WTC11 (cell line): ENCODE data around the gene ZBTB16. TPM values are rescaled to one million over a fixed set of nuclear protein-coding genes. Genes with fewer than 3 reads are reported as not detected.

Source experiments
- ATAC-seq: fragments of 200-7000 bp; cut with Tn5 transposase; 2 replicates; pipeline ENCODE4 v1.10.0; 2021; ENCODE audit warnings: mild to moderate bottlenecking, moderate library complexity
- CTCF ChIA-PET: fragments of 300-600 bp; sonication (Branson Sonifier 250); formaldehyde crosslinking; loops from one replicate; lab custom pipeline; 2021; ENCODE audit warnings: antibody characterized with exemption; lab: Charles Lee
- POLR2A ChIA-PET: fragments of 350-600 bp; sonication (Branson Sonifier 250); formaldehyde crosslinking; loops from one replicate; lab custom pipeline; 2021; ENCODE audit warnings: antibody characterized with exemption; lab: Charles Lee
- DNase-seq: peaks from one replicate; pipeline ENCODE4 v3.0.0; 2021; ENCODE audit warnings: low spot score
- H3K27ac Mint-ChIP-seq: 2 replicates; pipeline ENCODE4 v1.8.0; 2021; ENCODE audit warnings: mixed read lengths
- H3K27me3 Mint-ChIP-seq: 2 replicates; pipeline ENCODE4 v1.8.0; 2021; ENCODE audit warnings: low read depth, mild to moderate bottlenecking, moderate library complexity, mixed read lengths
- H3K36me3 Mint-ChIP-seq: 2 replicates; pipeline ENCODE4 v1.8.0; 2021; ENCODE audit warnings: mixed read lengths
- H3K4me1 Mint-ChIP-seq: 2 replicates; pipeline ENCODE4 v1.8.0; 2022; ENCODE audit warnings: mixed read lengths
- H3K4me3 Mint-ChIP-seq: 2 replicates; pipeline ENCODE4 v1.8.0; 2021; ENCODE audit warnings: mild to moderate bottlenecking, moderate library complexity, mixed read lengths
- H3K9me3 Mint-ChIP-seq: 2 replicates; pipeline ENCODE4 v1.8.0; 2021; ENCODE audit warnings: mixed read lengths
- CBFB ChIP-seq: sonication (generic); formaldehyde crosslinking; IDR thresholded peaks from 2 replicates; pipeline ENCODE4 v1.8.1; 2022; ENCODE audit warnings: mild to moderate bottlenecking, low read depth, missing genetic modification reagents
- EMX1 ChIP-seq: fragments of 250-450 bp; sonication (Bioruptor Pico); IDR thresholded peaks from 2 replicates; pipeline ENCODE4 v1.8.0; 2021; ENCODE audit warnings: mild to moderate bottlenecking
- ESRRA ChIP-seq: sonication (generic); formaldehyde crosslinking; IDR thresholded peaks from 2 replicates; pipeline ENCODE4 v1.8.1; 2022; ENCODE audit warnings: mild to moderate bottlenecking, missing genetic modification reagents, borderline replicate concordance
- FOXK1 ChIP-seq: sonication (generic); formaldehyde crosslinking; IDR thresholded peaks from 2 replicates; pipeline ENCODE4 v1.8.0; 2022; ENCODE audit warnings: mild to moderate bottlenecking, moderate library complexity, missing genetic modification reagents
- GRHL2 ChIP-seq: fragments of 250-450 bp; sonication (Bioruptor Pico); IDR thresholded peaks from 2 replicates; pipeline ENCODE4 v1.8.0; 2022; ENCODE audit warnings: mild to moderate bottlenecking, moderate library complexity; ENCODE audit not compliant: insufficient replicate concordance, severe bottlenecking
- KAT7 ChIP-seq: sonication (generic); formaldehyde crosslinking; IDR thresholded peaks from 2 replicates; pipeline ENCODE4 v1.8.1; 2023; ENCODE audit warnings: missing genetic modification reagents, mild to moderate bottlenecking, borderline replicate concordance
- NR1H2 ChIP-seq: sonication (generic); formaldehyde crosslinking; IDR thresholded peaks from 2 replicates; pipeline ENCODE4 v1.9.0; 2021; ENCODE audit warnings: mild to moderate bottlenecking, moderate library complexity, missing genetic modification reagents
- RORB ChIP-seq: fragments of 250-450 bp; sonication (Bioruptor Pico); IDR thresholded peaks from 2 replicates; pipeline ENCODE4 v1.9.0; 2021; ENCODE audit warnings: mild to moderate bottlenecking
- SMAD3 ChIP-seq: sonication (generic); formaldehyde crosslinking; IDR thresholded peaks from 2 replicates; pipeline ENCODE4 v1.8.0; 2022; ENCODE audit warnings: missing genetic modification reagents, mild to moderate bottlenecking, borderline replicate concordance
- TP53 ChIP-seq: sonication (generic); formaldehyde crosslinking; IDR thresholded peaks from 2 replicates; pipeline ENCODE4 v1.8.1; 2023; ENCODE audit warnings: mild to moderate bottlenecking, missing genetic modification reagents
- ZNF317 ChIP-seq: sonication (generic); formaldehyde crosslinking; IDR thresholded peaks from 2 replicates; pipeline ENCODE4 v1.8.1; 2023; ENCODE audit warnings: low read depth, mild to moderate bottlenecking, moderate library complexity, missing genetic modification reagents, borderline replicate concordance
- ZNF396 ChIP-seq: fragments of 250-450 bp; sonication (Bioruptor Pico); IDR thresholded peaks from 2 replicates; pipeline ENCODE4 v1.8.0; 2021; ENCODE audit warnings: mild to moderate bottlenecking, moderate library complexity, borderline replicate concordance
- ZNF423 ChIP-seq: fragments of 250-450 bp; sonication (Bioruptor Pico); IDR thresholded peaks from 2 replicates; pipeline ENCODE4 v2.1.2; 2022; ENCODE audit warnings: mild to moderate bottlenecking, moderate library complexity
- total RNA-seq: library from RNA; stranded (reverse); gene quantifications from 3 replicates; pipeline ENCODE4 v1.2.3, GENCODE V29; 2021
- TF ChIP-seq, protein P1 (sequence below): sonication (generic); formaldehyde crosslinking; IDR thresholded peaks from 2 replicates; pipeline ENCODE4 v1.8.0; 2023; ENCODE audit warnings: missing genetic modification reagents, mild to moderate bottlenecking, borderline replicate concordance
- TF ChIP-seq, protein P2 (sequence below): sonication (generic); formaldehyde crosslinking; IDR thresholded peaks from 2 replicates; pipeline ENCODE4 v1.8.1; 2023; ENCODE audit warnings: mild to moderate bottlenecking, missing genetic modification reagents
- TF ChIP-seq, protein P3 (sequence below): fragments of 250-450 bp; sonication (Bioruptor Pico); IDR thresholded peaks from 2 replicates; pipeline ENCODE4 v1.9.0; 2021; ENCODE audit warnings: mild to moderate bottlenecking
- TF ChIP-seq, protein P4 (sequence below): sonication (generic); formaldehyde crosslinking; IDR thresholded peaks from 2 replicates; pipeline ENCODE4 v1.8.0; 2022; ENCODE audit warnings: mild to moderate bottlenecking, missing genetic modification reagents
- TF ChIP-seq, protein P5 (sequence below): sonication (generic); formaldehyde crosslinking; IDR thresholded peaks from 2 replicates; pipeline ENCODE4 v1.8.0; 2022; ENCODE audit warnings: missing genetic modification reagents

The ZBTB16 gene
- total RNA-seq, 1 experiment from 2014 or later: 0.57 TPM

DNA sequence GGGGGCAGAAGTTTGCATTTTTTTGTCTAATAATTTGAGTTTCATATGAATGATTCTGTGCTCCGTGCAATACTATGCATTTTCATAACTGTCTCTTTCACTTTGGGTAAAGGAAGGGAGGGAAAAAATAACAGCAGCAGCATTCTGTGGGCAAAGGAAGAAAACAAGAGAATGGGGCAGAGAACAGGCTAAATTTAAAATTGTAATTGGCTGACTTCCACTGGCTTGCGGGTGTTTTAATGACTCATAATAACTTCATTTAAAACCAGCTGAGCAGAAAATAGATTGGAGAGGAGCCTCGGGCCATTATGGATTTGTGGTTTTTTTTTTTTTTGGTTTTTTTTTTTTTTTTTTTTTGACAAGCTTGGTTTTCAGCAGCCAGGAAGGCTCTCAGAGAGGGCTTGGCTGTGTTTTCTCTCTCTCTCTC, 107.4 kb downstream of the ZBTB16 start:
- no peaks in the 10 kb centered on the region for H3K27me3 Mint-ChIP-seq
- no peak for ATAC-seq

More for the DNA sequence above, 107.4 kb downstream of the ZBTB16 start:
- no peaks in the 10 kb centered on the region for H3K36me3 Mint-ChIP-seq
- POLR2A ChIA-PET: interaction anchor here (0.5 to 0.6 kb wide), 2 partner anchors 164 to 1752 kb away, joined by 3 to 4 read pairs; no protein-coding TSS in a partner anchor
- H3K27ac Mint-ChIP-seq: no peak overlapping the region
- no peaks in the 10 kb centered on the region for H3K9me3 Mint-ChIP-seq
- CTCF ChIA-PET: interaction anchor here (0.8 to 1.3 kb wide), 4 partner anchors 14 to 94 kb away, joined by 3 to 5 read pairs (median 3); no protein-coding TSS in a partner anchor
- TF ChIP-seq FOXK1 (CRISPR knock-in tag): no peak
- TF ChIP-seq, protein P1, sequence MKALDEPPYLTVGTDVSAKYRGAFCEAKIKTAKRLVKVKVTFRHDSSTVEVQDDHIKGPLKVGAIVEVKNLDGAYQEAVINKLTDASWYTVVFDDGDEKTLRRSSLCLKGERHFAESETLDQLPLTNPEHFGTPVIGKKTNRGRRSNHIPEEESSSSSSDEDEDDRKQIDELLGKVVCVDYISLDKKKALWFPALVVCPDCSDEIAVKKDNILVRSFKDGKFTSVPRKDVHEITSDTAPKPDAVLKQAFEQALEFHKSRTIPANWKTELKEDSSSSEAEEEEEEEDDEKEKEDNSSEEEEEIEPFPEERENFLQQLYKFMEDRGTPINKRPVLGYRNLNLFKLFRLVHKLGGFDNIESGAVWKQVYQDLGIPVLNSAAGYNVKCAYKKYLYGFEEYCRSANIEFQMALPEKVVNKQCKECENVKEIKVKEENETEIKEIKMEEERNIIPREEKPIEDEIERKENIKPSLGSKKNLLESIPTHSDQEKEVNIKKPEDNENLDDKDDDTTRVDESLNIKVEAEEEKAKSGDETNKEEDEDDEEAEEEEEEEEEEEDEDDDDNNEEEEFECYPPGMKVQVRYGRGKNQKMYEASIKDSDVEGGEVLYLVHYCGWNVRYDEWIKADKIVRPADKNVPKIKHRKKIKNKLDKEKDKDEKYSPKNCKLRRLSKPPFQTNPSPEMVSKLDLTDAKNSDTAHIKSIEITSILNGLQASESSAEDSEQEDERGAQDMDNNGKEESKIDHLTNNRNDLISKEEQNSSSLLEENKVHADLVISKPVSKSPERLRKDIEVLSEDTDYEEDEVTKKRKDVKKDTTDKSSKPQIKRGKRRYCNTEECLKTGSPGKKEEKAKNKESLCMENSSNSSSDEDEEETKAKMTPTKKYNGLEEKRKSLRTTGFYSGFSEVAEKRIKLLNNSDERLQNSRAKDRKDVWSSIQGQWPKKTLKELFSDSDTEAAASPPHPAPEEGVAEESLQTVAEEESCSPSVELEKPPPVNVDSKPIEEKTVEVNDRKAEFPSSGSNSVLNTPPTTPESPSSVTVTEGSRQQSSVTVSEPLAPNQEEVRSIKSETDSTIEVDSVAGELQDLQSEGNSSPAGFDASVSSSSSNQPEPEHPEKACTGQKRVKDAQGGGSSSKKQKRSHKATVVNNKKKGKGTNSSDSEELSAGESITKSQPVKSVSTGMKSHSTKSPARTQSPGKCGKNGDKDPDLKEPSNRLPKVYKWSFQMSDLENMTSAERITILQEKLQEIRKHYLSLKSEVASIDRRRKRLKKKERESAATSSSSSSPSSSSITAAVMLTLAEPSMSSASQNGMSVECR (CRISPR knock-in tag): no peak
- TF ChIP-seq GRHL2 (CRISPR knock-in tag): no peak
- TF ChIP-seq ZNF423 (CRISPR knock-in tag): no peak
- TF ChIP-seq, protein P2, sequence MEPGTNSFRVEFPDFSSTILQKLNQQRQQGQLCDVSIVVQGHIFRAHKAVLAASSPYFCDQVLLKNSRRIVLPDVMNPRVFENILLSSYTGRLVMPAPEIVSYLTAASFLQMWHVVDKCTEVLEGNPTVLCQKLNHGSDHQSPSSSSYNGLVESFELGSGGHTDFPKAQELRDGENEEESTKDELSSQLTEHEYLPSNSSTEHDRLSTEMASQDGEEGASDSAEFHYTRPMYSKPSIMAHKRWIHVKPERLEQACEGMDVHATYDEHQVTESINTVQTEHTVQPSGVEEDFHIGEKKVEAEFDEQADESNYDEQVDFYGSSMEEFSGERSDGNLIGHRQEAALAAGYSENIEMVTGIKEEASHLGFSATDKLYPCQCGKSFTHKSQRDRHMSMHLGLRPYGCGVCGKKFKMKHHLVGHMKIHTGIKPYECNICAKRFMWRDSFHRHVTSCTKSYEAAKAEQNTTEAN (CRISPR knock-in tag): no peak
- no peak for TF ChIP-seq EMX1
- TF ChIP-seq, protein P3, sequence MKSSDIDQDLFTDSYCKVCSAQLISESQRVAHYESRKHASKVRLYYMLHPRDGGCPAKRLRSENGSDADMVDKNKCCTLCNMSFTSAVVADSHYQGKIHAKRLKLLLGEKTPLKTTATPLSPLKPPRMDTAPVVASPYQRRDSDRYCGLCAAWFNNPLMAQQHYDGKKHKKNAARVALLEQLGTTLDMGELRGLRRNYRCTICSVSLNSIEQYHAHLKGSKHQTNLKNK (CRISPR knock-in tag): no peak
- TF ChIP-seq RORB (CRISPR knock-in tag): no peak
- no peak for TF ChIP-seq ESRRA
- TF ChIP-seq TP53 (CRISPR knock-in tag): no peak
- no peak for TF ChIP-seq NR1H2 (CRISPR knock-in tag)
- TF ChIP-seq KAT7: no peak
- TF ChIP-seq, protein P4, sequence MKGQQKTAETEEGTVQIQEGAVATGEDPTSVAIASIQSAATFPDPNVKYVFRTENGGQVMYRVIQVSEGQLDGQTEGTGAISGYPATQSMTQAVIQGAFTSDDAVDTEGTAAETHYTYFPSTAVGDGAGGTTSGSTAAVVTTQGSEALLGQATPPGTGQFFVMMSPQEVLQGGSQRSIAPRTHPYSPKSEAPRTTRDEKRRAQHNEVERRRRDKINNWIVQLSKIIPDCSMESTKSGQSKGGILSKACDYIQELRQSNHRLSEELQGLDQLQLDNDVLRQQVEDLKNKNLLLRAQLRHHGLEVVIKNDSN (CRISPR knock-in tag): no peak
- no peak for TF ChIP-seq SMAD3 (CRISPR knock-in tag)
- TF ChIP-seq CBFB (CRISPR knock-in tag): no peak
- TF ChIP-seq, protein P5, sequence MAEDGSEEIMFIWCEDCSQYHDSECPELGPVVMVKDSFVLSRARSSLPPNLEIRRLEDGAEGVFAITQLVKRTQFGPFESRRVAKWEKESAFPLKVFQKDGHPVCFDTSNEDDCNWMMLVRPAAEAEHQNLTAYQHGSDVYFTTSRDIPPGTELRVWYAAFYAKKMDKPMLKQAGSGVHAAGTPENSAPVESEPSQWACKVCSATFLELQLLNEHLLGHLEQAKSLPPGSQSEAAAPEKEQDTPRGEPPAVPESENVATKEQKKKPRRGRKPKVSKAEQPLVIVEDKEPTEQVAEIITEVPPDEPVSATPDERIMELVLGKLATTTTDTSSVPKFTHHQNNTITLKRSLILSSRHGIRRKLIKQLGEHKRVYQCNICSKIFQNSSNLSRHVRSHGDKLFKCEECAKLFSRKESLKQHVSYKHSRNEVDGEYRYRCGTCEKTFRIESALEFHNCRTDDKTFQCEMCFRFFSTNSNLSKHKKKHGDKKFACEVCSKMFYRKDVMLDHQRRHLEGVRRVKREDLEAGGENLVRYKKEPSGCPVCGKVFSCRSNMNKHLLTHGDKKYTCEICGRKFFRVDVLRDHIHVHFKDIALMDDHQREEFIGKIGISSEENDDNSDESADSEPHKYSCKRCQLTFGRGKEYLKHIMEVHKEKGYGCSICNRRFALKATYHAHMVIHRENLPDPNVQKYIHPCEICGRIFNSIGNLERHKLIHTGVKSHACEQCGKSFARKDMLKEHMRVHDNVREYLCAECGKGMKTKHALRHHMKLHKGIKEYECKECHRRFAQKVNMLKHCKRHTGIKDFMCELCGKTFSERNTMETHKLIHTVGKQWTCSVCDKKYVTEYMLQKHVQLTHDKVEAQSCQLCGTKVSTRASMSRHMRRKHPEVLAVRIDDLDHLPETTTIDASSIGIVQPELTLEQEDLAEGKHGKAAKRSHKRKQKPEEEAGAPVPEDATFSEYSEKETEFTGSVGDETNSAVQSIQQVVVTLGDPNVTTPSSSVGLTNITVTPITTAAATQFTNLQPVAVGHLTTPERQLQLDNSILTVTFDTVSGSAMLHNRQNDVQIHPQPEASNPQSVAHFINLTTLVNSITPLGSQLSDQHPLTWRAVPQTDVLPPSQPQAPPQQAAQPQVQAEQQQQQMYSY (CRISPR knock-in tag): no peak
- TF ChIP-seq ZNF396 (CRISPR knock-in tag): no peak
- no peak for TF ChIP-seq ZNF317
- no peak overlapping the region for H3K4me3 Mint-ChIP-seq
- DNase-seq: no peak
- H3K4me1 Mint-ChIP-seq: peaks cover 30% of the 10 kb centered on the region
